Neural cell (in vitro differentiated cells): ENCODE measurements around the gene ANP32B.

Source experiments
- POLR2AphosphoS5 ChIP-seq: IDR thresholded peaks from 2 replicates; pipeline ENCODE4 v1.6.1; 2012
- TF ChIP-seq, protein P1 (sequence below): fragments of 450-650 bp; IDR thresholded peaks from 2 replicates; pipeline ENCODE4 v1.5.1; 2014; ENCODE audit warnings: antibody characterized with exemption, mild to moderate bottlenecking, moderate library complexity; ENCODE audit not compliant: poor library complexity, severe bottlenecking

- TF ChIP-seq POLR2AphosphoS5, result no peak
- TF ChIP-seq, protein P1, sequence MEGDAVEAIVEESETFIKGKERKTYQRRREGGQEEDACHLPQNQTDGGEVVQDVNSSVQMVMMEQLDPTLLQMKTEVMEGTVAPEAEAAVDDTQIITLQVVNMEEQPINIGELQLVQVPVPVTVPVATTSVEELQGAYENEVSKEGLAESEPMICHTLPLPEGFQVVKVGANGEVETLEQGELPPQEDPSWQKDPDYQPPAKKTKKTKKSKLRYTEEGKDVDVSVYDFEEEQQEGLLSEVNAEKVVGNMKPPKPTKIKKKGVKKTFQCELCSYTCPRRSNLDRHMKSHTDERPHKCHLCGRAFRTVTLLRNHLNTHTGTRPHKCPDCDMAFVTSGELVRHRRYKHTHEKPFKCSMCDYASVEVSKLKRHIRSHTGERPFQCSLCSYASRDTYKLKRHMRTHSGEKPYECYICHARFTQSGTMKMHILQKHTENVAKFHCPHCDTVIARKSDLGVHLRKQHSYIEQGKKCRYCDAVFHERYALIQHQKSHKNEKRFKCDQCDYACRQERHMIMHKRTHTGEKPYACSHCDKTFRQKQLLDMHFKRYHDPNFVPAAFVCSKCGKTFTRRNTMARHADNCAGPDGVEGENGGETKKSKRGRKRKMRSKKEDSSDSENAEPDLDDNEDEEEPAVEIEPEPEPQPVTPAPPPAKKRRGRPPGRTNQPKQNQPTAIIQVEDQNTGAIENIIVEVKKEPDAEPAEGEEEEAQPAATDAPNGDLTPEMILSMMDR, result no peak
These were observed 18.2 kb upstream of the ANP32B start for GRCh38 chr9:97964901-97965300.
